Smooth muscle cell (in vitro differentiated cells): ENCODE data around the gene RUFY3. TPM values are rescaled to one million over a fixed set of nuclear protein-coding genes. Genes with fewer than 3 reads are reported as not detected.
"Not testable (repeated sequence)": the region's sequence is repeated elsewhere in the genome, so short reads cannot be mapped to it uniquely, and the experiment has no call there.

Experiments used
- DNase-seq: peaks from one replicate; lab custom pipeline; 2025; ENCODE audit not compliant: unreplicated experiment; lab: John Stamatoyannopoulos, UW
- H2AFZ ChIP-seq: fragments of 200-600 bp; sonication (generic); 2 replicates; pipeline ENCODE4 v1.6.0; 2016; ENCODE audit warnings: antibody characterized with exemption, low read depth, mild to moderate bottlenecking
- H3F3A ChIP-seq: fragments of 200-600 bp; sonication (generic); 2 replicates; pipeline ENCODE4 v1.6.0; 2017; ENCODE audit warnings: antibody characterized with exemption, low read depth
- H3K27ac ChIP-seq: fragments of 200-600 bp; sonication (generic); 2 replicates; pipeline ENCODE4 v1.5.1; 2016; ENCODE audit warnings: low read depth, mild to moderate bottlenecking
- H3K27me3 ChIP-seq: fragments of 200-600 bp; sonication (generic); 2 replicates; pipeline ENCODE4 v1.6.1; 2016; ENCODE audit warnings: low read depth, mild to moderate bottlenecking
- H3K36me3 ChIP-seq: fragments of 200-600 bp; sonication (generic); 2 replicates; pipeline ENCODE4 v1.5.1; 2016; ENCODE audit warnings: low read depth
- H3K4me1 ChIP-seq: fragments of 200-600 bp; sonication (generic); 2 replicates; pipeline ENCODE4 v1.5.1; 2016; ENCODE audit warnings: low read depth
- H3K4me2 ChIP-seq: fragments of 200-600 bp; sonication (generic); 2 replicates; pipeline ENCODE4 v1.6.0; 2016; ENCODE audit warnings: mild to moderate bottlenecking
- H3K4me3 ChIP-seq: fragments of 200-600 bp; sonication (generic); 2 replicates; pipeline ENCODE4 v1.5.1; 2016; ENCODE audit warnings: mild to moderate bottlenecking
- H3K79me2 ChIP-seq: fragments of 200-600 bp; sonication (generic); 2 replicates; pipeline ENCODE4 v1.6.0; 2016; ENCODE audit warnings: low read depth, mild to moderate bottlenecking
- H3K9ac ChIP-seq: fragments of 200-600 bp; sonication (generic); 2 replicates; pipeline ENCODE4 v1.6.0; 2016; ENCODE audit warnings: low read depth
- H3K9me3 ChIP-seq: fragments of 200-600 bp; sonication (generic); replicated peaks from 2 replicates; pipeline ENCODE4 v1.5.1; 2016; ENCODE audit warnings: low read depth
- H4K20me1 ChIP-seq: fragments of 200-600 bp; sonication (generic); 2 replicates; pipeline ENCODE4 v1.6.0; 2016; ENCODE audit warnings: low read depth
- WGBS: methylation state at CpG from one replicate; pipeline ENCODE4 v1.1.7; 2016; ENCODE audit warnings: low lambda C conversion rate; 5-methylcytosine and 5-hydroxymethylcytosine counted together
- polyA plus RNA-seq: library from polyadenylated mRNA; unstranded; fragments of >200 nt; fragmentation: Nextera tagmentation; extraction: Ambion mirVana; gene quantifications from 2 replicates; pipeline ENCODE4 v1.2.1, GENCODE V29; 2016
- total RNA-seq: library from RNA; depleted of rRNA; stranded (reverse); fragments of >200 nt; gene quantifications from 2 replicates; pipeline ENCODE4 v1.2.3, GENCODE V29; 2014
- TF ChIP-seq, protein P1 (sequence below): fragments of 200-600 bp; sonication (generic); IDR thresholded peaks from 2 replicates; pipeline ENCODE4 v1.5.1; 2017; ENCODE audit warnings: borderline replicate concordance, mild to moderate bottlenecking, antibody characterized with exemption; ENCODE audit not compliant: insufficient read depth, poor library complexity, severe bottlenecking

Gene RUFY3
- total and polyA plus RNA-seq, 2 experiments from 2014 or later = 22.2 to 49.2 TPM

DNA sequence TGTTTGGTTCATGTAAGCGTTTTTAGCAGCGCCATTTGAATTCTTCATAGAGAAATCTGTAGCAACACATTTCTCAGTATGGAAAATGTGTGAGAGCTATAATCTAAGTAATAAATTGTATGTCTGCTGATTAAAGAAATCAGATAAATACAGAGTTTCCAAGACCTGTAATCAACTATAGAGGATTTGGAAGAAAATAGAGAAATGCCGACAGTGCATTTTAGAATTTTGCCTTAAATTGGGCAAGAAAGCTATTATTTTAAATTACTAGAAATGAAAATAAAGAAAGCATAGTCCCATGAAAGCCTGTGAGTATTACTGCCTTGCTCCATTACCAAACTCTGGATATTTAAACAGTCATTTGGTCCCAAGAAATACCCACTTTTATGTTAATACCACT, 2.7 kb downstream of the RUFY3 start:
- Histone ChIP-seq H3K36me3 (no peaks in the 10 kb centered on the region), H3F3A (no peaks in the 10 kb centered on the region), H3K9ac (no peak overlapping the region), H3K79me2 (peaks cover 62% of the 10 kb centered on the region), H4K20me1 (no peaks in the 10 kb centered on the region), H3K4me2 (no peak overlapping the region), H3K27ac (no peak overlapping the region), H2AFZ (no peak overlapping the region), H3K4me1 (peaks cover 12% of the 10 kb centered on the region), H3K9me3 (no peaks in the 10 kb centered on the region), H3K27me3 (no peaks in the 10 kb centered on the region), H3K4me3 (no peak overlapping the region)
- TF ChIP-seq, protein P1, sequence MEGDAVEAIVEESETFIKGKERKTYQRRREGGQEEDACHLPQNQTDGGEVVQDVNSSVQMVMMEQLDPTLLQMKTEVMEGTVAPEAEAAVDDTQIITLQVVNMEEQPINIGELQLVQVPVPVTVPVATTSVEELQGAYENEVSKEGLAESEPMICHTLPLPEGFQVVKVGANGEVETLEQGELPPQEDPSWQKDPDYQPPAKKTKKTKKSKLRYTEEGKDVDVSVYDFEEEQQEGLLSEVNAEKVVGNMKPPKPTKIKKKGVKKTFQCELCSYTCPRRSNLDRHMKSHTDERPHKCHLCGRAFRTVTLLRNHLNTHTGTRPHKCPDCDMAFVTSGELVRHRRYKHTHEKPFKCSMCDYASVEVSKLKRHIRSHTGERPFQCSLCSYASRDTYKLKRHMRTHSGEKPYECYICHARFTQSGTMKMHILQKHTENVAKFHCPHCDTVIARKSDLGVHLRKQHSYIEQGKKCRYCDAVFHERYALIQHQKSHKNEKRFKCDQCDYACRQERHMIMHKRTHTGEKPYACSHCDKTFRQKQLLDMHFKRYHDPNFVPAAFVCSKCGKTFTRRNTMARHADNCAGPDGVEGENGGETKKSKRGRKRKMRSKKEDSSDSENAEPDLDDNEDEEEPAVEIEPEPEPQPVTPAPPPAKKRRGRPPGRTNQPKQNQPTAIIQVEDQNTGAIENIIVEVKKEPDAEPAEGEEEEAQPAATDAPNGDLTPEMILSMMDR = no peak
- DNase-seq = no peak
- WGBS = 98% methylated on average over 3 of the region's 3 CpGs

DNA sequence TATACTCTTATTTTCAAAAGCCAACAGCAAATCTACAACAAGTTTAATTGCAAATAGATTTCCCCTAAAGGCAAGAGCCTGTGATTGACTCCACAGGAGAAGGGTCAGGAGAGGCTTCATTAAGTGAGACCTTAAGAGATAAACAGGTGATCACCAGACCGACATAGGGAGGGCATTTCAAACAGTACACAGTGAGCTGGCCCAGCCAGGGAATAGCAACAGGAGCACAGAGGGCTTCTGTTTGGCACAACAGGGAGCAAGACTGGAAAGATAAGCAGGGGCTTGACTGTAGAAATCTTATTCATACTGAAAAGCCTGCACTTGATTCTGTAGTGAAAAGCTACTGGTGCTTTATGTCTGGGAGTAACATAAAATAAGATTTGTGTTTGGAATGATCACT, 3.9 kb downstream of the RUFY3 start:
- Histone ChIP-seq H4K20me1 (no peaks in the 10 kb centered on the region), H2AFZ (no peak overlapping the region), H3K27ac (no peak overlapping the region), H3F3A (no peaks in the 10 kb centered on the region), H3K36me3 (no peaks in the 10 kb centered on the region), H3K4me2 (no peak overlapping the region), H3K79me2 (peaks cover 59% of the 10 kb centered on the region), H3K27me3 (no peaks in the 10 kb centered on the region), H3K4me3 (no peak overlapping the region), H3K4me1 (peaks cover 12% of the 10 kb centered on the region), H3K9ac (no peak overlapping the region), H3K9me3 (no peaks in the 10 kb centered on the region)
- no peak for DNase-seq
- WGBS = 77% methylated on average over 1 of the region's 1 CpG
- TF ChIP-seq, protein P1 = no peak

DNA sequence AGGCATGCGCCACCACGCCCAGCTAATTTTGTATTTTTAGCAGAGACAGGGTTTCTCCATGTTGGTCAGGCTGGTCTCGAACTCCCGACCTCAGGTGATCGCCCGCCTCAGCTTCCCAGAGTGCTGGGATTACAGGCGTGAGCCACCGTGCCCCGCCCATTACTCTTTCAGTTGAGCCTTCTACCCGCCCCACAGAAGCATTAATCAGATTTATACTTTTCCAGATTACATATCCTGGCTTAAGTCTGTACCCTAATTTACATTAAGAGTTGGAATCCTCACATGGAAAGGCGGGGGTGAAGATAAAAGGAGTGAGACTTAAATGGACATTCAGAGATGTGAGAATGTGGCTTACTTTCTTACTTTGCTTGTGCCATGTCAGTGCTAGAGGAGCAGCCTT, 4.8 kb downstream of the RUFY3 start:
- not testable (repeated sequence) for H4K20me1 ChIP-seq, H3K27me3 ChIP-seq, H3K27ac ChIP-seq, H3K9ac ChIP-seq, H2AFZ ChIP-seq, H3K4me2 ChIP-seq, H3F3A ChIP-seq, DNase-seq, H3K9me3 ChIP-seq, H3K4me3 ChIP-seq, H3K36me3 ChIP-seq
- H3K79me2 ChIP-seq = peaks cover 56% of the 10 kb centered on the region
- 88% methylated on average over 11 of the region's 11 CpGs for WGBS
- peaks cover 12% of the 10 kb centered on the region for H3K4me1 ChIP-seq

GRCh38 chr4:70728091-70728490, 6.3 kb downstream of the RUFY3 start:
- no peak overlapping the region for H3K9ac ChIP-seq
- no peak overlapping the region for H3K4me2 ChIP-seq
- H4K20me1 ChIP-seq = no peaks in the 10 kb centered on the region
- no peaks in the 10 kb centered on the region for H3F3A ChIP-seq
- no peaks in the 10 kb centered on the region for H3K36me3 ChIP-seq
- no peaks in the 10 kb centered on the region for H3K9me3 ChIP-seq
- H3K79me2 ChIP-seq = peaks cover 57% of the 10 kb centered on the region
- TF ChIP-seq, protein P1 = no peak
- 95% methylated on average over 11 of the region's 11 CpGs for WGBS
- no peak overlapping the region for H3K27ac ChIP-seq
- no peaks in the 10 kb centered on the region for H3K27me3 ChIP-seq
- no peak overlapping the region for H2AFZ ChIP-seq
- H3K4me3 ChIP-seq = no peak overlapping the region
- no peaks in the 10 kb centered on the region for H3K4me1 ChIP-seq
- DNase-seq = no peak

GRCh38 chr4:70732878-70733277, 11.1 kb downstream of the RUFY3 start:
- not testable (repeated sequence) for H3K27ac ChIP-seq, H3K4me3 ChIP-seq, H3K36me3 ChIP-seq, H3K4me2 ChIP-seq, H2AFZ ChIP-seq, H3K9me3 ChIP-seq, H3F3A ChIP-seq, DNase-seq, H3K27me3 ChIP-seq, H3K9ac ChIP-seq
- Histone ChIP-seq H4K20me1 (peaks cover 21% of the 10 kb centered on the region), H3K79me2 (peaks cover 65% of the 10 kb centered on the region), H3K4me1 (peaks cover 10% of the 10 kb centered on the region)
- WGBS = 98% methylated on average over 9 of the region's 9 CpGs
